Hematopoietic multipotent progenitor cell treated with erythropoietin and hydrocortisone succinate and interleukin-3 and kit ligand, for 15 days (in vitro differentiated cells): ENCODE results near the gene DCP1B.

Experiments used
- DNase-seq: peaks from one replicate; pipeline ENCODE4 v3.0.0-alpha.2; 2015; ENCODE audit warnings: low spot score

The DCP1B gene

GRCh38 chr12:1896964-1897363 lies 107.3 kb downstream of the DCP1B start:
- no peak for DNase-seq
